Stimulated activated CD4-positive, alpha-beta T cell treated with anti-CD3 and anti-CD28 coated beads, TNF-alpha, amount 100 ng/mL, for 24 hours (primary cell): ENCODE results near the gene SCMH1.
"Not testable (repeated sequence)": the region's sequence is repeated elsewhere in the genome, so short reads cannot be mapped to it uniquely, and the experiment has no call there.

Source experiments
- DNase-seq, 3 experiments: peaks; one replicate each; pipeline ENCODE4 v3.0.0-alpha.2; 2020; ENCODE audit warnings: low read depth in 3 of 3

SCMH1 gene

GRCh38 chr1:41152622-41153044 is 89.5 kb downstream of the SCMH1 start:
- no peak for DNase-seq

GRCh38 chr1:41151846-41152245 is 90.3 kb downstream of the SCMH1 start:
- DNase-seq = no peak

- DNase-seq = no peak
Measured at GRCh38 chr1:41149570-41149969, 92.5 kb downstream of the SCMH1 start.

GRCh38 chr1:41144285-41144684 is 97.8 kb downstream of the SCMH1 start:
- DNase-seq = no peak

GRCh38 chr1:41138549-41138948 is 103.6 kb downstream of the SCMH1 start:
- no peak for DNase-seq

GRCh38 chr1:41135196-41135947 is 106.7 kb downstream of the SCMH1 start:
- no peak for DNase-seq

- DNase-seq = not testable (repeated sequence)
Measured at GRCh38 chr1:41134325-41134724, 107.8 kb downstream of the SCMH1 start.

GRCh38 chr1:41122851-41123518 is 119.1 kb downstream of the SCMH1 start:
- peak in 1 of 3 experiments; percentile 1 for DNase-seq

- DNase-seq = no peak
Measured at GRCh38 chr1:41122148-41122547, 120.0 kb downstream of the SCMH1 start.

- DNase-seq = no peak
Measured at GRCh38 chr1:41118645-41119044, 123.5 kb downstream of the SCMH1 start.

- not testable (repeated sequence) for DNase-seq
Measured at GRCh38 chr1:41117241-41117640, 124.9 kb downstream of the SCMH1 start.

GRCh38 chr1:41110736-41111135 is 131.4 kb downstream of the SCMH1 start:
- DNase-seq = no peak

- no peak for DNase-seq
Measured at GRCh38 chr1:41110286-41110685, 131.8 kb downstream of the SCMH1 start.

- DNase-seq = no peak
Measured at GRCh38 chr1:41109310-41110197, 132.6 kb downstream of the SCMH1 start.

GRCh38 chr1:41108696-41109275 is 133.3 kb downstream of the SCMH1 start:
- DNase-seq = no peak

- DNase-seq = no peak
Measured at GRCh38 chr1:41103766-41104165, 138.3 kb downstream of the SCMH1 start.

- DNase-seq = no peak
Measured at GRCh38 chr1:41102653-41103052, 139.5 kb downstream of the SCMH1 start.

- DNase-seq = no peak
Measured at GRCh38 chr1:41101950-41102607, 140.0 kb downstream of the SCMH1 start.

GRCh38 chr1:41101076-41101475 is 141.0 kb downstream of the SCMH1 start:
- DNase-seq = no peak

- no peak for DNase-seq
Measured at GRCh38 chr1:41100170-41100569, 141.9 kb downstream of the SCMH1 start.

- no peak for DNase-seq
Measured at GRCh38 chr1:41098730-41099460, 143.2 kb downstream of the SCMH1 start.
